A673 (cell line): Measurements from ENCODE around the gene LCE2D. TPM values are rescaled to one million over a fixed set of nuclear protein-coding genes. Genes with fewer than 3 reads are reported as not detected.

Experiments
- Bru-seq: library from RNA; stranded (reverse); fragments of 400-500 nt; gene quantifications from one replicate; lab custom pipeline; 2021; lab: Mats Ljungman, UMichigan
- BruChase-seq, 2 experiments: library from RNA; stranded (reverse); fragments of 400-500 nt; gene quantifications; one replicate each; lab custom pipeline; 2021; lab: Mats Ljungman, UMichigan
- BruUV-seq: library from RNA; stranded (reverse); fragments of 400-500 nt; replicated peaks from 2 replicates; lab custom pipeline; 2021; lab: Mats Ljungman, UMichigan
- CTCF ChIA-PET: fragments of 300-600 bp; sonication (Branson Sonifier 250); formaldehyde crosslinking; loops from one replicate; lab custom pipeline; 2022; ENCODE audit warnings: antibody characterized with exemption; lab: Charles Lee
- POLR2A ChIA-PET: fragments of 300-600 bp; sonication (Branson Sonifier 250); formaldehyde crosslinking; loops from one replicate; lab custom pipeline; 2022; ENCODE audit warnings: antibody characterized with exemption; ENCODE audit not compliant: low non-redundant PET; lab: Charles Lee
- DNase-seq: peaks from one replicate; pipeline ENCODE4 v3.0.0-alpha.2; 2015; ENCODE audit warnings: low spot score
- H3K27ac ChIP-seq: fragments of 200-600 bp; sonication (generic); 2 replicates; pipeline ENCODE4 v1.5.1; 2016; ENCODE audit warnings: mixed run types, low read depth, mild to moderate bottlenecking, mixed read lengths, antibody characterized with exemption, low read length; ENCODE audit not compliant: poor library complexity, severe bottlenecking
- H3K27me3 ChIP-seq: fragments of 200-600 bp; sonication (generic); replicated peaks from 2 replicates; pipeline ENCODE4 v1.6.1; 2017; ENCODE audit warnings: mixed run types, low read depth, mild to moderate bottlenecking, mixed read lengths, antibody characterized with exemption, low read length; ENCODE audit not compliant: insufficient read depth, poor library complexity
- H3K36me3 ChIP-seq: fragments of 200-600 bp; sonication (generic); 2 replicates; pipeline ENCODE4 v1.6.1; 2016; ENCODE audit warnings: mixed run types, mild to moderate bottlenecking, mixed read lengths, antibody characterized with exemption, low read length; ENCODE audit not compliant: insufficient read depth, poor library complexity, severe bottlenecking
- H3K4me1 ChIP-seq: fragments of 200-600 bp; sonication (generic); 2 replicates; pipeline ENCODE4 v1.6.1; 2017; ENCODE audit warnings: mixed run types, mild to moderate bottlenecking, mixed read lengths, antibody characterized with exemption, low read length; ENCODE audit not compliant: insufficient read depth, poor library complexity, severe bottlenecking
- H3K4me3 ChIP-seq: fragments of 200-600 bp; sonication (generic); 2 replicates; pipeline ENCODE4 v1.5.1; 2016; ENCODE audit warnings: low read depth, mixed run types, mild to moderate bottlenecking, mixed read lengths, low read length; ENCODE audit not compliant: poor library complexity, severe bottlenecking
- H3K9me3 ChIP-seq: fragments of 200-600 bp; sonication (generic); 2 replicates; pipeline ENCODE4 v1.6.1; 2016; ENCODE audit warnings: mixed run types, low read depth, mild to moderate bottlenecking, mixed read lengths, antibody characterized with exemption, low read length; ENCODE audit not compliant: poor library complexity, severe bottlenecking
- CTCF ChIP-seq: fragments of 300-800, 200-600 bp; sonication (generic); conservative IDR thresholded peaks from 2 replicates; pipeline ENCODE4 v1.5.1; 2017; ENCODE audit warnings: low read depth, mild to moderate bottlenecking, antibody characterized with exemption, low read length, moderate library complexity, mixed read lengths
- EZH2 ChIP-seq: fragments of 200-600 bp; sonication (generic); IDR thresholded peaks from 2 replicates; pipeline ENCODE4 v1.6.1; 2017; ENCODE audit warnings: borderline replicate concordance, low read depth, mild to moderate bottlenecking, mixed read lengths, antibody characterized with exemption, low read length; ENCODE audit not compliant: poor library complexity, severe bottlenecking
- intact Hi-C: fragments of 100-400 bp; cut with micrococcal nuclease; formaldehyde crosslinking; loops from one replicate; pipeline ENCODE4 v1.10.0; 2022; ENCODE audit not compliant: unreplicated experiment
- long read RNA-seq: library from polyadenylated mRNA; stranded (forward); transcript quantifications from one replicate; pipeline ENCODE4 v2.0.0, GENCODE V29; 2022
- total RNA-seq: library from RNA; stranded (reverse); gene quantifications from 2 replicates; pipeline ENCODE4 v1.2.3, GENCODE V29; 2021

LCE2D gene, protein sequence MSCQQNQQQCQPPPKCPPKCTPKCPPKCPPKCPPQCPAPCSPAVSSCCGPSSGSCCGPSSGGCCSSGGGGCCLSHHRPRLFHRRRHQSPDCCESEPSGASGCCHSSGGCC
- not detected in 2 replicates for total RNA-seq
- not detected for Bru-seq, nascent RNA
- not detected for BruChase-seq, experiment 1, labeled RNA remaining after a 2-hour chase
- not detected for BruChase-seq, experiment 2, labeled RNA remaining after a 6-hour chase
- long read RNA-seq = 0 reads

DNA sequence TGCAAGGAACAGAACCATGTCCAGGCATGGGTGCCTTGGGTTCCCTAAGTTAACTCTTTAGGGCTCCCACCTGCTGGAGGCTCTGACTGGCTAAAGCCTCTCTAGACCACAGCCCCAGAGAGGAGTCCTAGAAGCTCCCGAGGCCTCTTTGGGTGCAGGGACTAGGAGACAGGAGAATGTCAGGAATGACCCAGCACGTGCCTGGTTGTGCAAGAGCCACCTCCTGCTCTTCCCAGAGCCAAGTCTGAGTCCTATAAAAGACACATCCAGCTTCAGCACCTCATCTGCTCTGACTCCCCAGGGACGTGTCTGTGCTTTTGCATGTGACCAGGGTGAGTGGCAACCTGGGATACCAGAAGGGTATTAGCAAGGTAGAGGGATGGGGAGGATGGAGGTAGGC lies at the start of gene LCE2D:
Gene LCE2D, plus strand, starts transcription at position 283 of the 400 bp plus-strand sequence. CDS start 726 bp downstream, outside the sequence.
- no peaks in the 10 kb centered on the region for H3K9me3 ChIP-seq
- peaks cover 22% of the 10 kb centered on the region for H3K27me3 ChIP-seq
- CTCF ChIA-PET = interaction anchor here (0.8 kb wide), 1 partner anchor 10 kb away, joined by 3 read pairs; no protein-coding TSS in a partner anchor
- BruUV-seq = no TSS peak
- H3K4me1 ChIP-seq = no peaks in the 10 kb centered on the region
- H3K4me3 ChIP-seq = no peak within 1 kb of the TSS
- intact Hi-C loops = no loop called here
- POLR2A ChIA-PET = no interaction called here
- no peak for DNase-seq
- no peak within 1 kb of the TSS for H3K27ac ChIP-seq
- TF ChIP-seq EZH2 = no peak
- no peak for TF ChIP-seq CTCF
- no peaks in the 10 kb centered on the region for H3K36me3 ChIP-seq

DNA sequence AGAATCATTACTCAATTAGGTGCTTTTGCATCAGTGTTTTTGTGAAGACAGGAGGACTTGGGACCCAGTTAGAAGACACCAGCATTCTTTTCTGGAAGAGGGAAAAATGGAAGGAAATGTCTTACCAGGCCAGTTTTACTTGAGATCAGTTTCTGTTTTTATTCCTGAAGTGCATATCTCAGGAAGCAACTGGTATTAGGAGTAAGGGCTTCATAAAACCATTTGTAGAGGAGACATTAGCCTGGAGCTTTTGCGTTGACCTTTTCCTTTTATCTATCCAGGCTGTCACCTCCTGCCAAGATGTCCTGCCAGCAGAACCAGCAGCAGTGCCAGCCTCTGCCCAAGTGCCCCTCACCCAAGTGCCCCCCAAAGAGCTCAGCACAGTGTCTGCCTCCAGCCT lies 49.7 kb upstream of the LCE2D start, which contains the start of gene LCE3B:
Gene LCE3B, plus strand, starts transcription at position 301 of the 400 bp plus-strand sequence. Its CDS starts 0 bp downstream, at position 301.
- intact Hi-C loops = no loop called here
- no TSS peak for BruUV-seq
- peaks cover 2% of the 10 kb centered on the region for H3K9me3 ChIP-seq
- ChIA-PET CTCF (no interaction called here), POLR2A (no interaction called here)
- no peaks in the 10 kb centered on the region for H3K36me3 ChIP-seq
- no peak for DNase-seq
- no peak within 1 kb of the TSS for H3K27ac ChIP-seq
- no peak for TF ChIP-seq CTCF
- TF ChIP-seq EZH2 = no peak
- no peaks in the 10 kb centered on the region for H3K27me3 ChIP-seq
- no peaks in the 10 kb centered on the region for H3K4me1 ChIP-seq
- no peak within 1 kb of the TSS for H3K4me3 ChIP-seq

DNA sequence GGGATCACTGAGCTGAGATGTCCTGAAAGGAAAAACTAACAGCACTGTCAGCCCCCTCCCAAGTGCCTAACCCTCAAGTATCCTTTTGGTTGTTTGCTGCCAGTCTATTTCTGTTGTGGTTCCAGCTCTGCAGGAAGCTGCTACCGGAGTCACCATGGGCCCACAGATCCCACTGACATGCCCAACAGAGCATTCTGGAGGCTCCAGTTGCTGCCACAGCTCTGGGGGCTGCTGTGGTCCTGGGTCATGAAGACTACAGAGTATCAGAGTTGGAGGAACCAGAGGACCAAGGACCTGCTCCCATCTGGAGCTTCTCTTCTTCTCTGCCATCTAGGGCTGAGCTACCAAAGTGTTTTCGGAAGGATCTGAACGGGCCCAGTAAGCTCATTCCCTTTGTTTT lies 41.2 kb upstream of the LCE2D start:
- no TSS peak for BruUV-seq
- H3K9me3 ChIP-seq = peaks cover 8% of the 10 kb centered on the region
- H3K27me3 ChIP-seq = no peaks in the 10 kb centered on the region
- intact Hi-C loops = loop anchor here (10.0 kb wide), 1 partner anchor 63 kb away; the partner anchor contains the start of gene LCE2B
- no peak overlapping the region for H3K27ac ChIP-seq
- no peak overlapping the region for H3K4me3 ChIP-seq
- ChIA-PET POLR2A (no interaction called here), CTCF (no interaction called here)
- no peaks in the 10 kb centered on the region for H3K36me3 ChIP-seq
- TF ChIP-seq CTCF (no peak), EZH2 (no peak)
- no peaks in the 10 kb centered on the region for H3K4me1 ChIP-seq
- no peak for DNase-seq
